Epithelial cell of esophagus (primary cell): ENCODE results near the gene KLHDC2.
"Not testable (repeated sequence)": the region's sequence is repeated elsewhere in the genome, so short reads cannot be mapped to it uniquely, and the experiment has no call there.

Experiments used
- DNase-seq: peaks from one replicate; pipeline ENCODE4 v3.0.0; 2010; ENCODE audit warnings: low read depth
- H3K4me3 ChIP-seq: 2 replicates; pipeline ENCODE4 v1.5.1; 2011; ENCODE audit warnings: mild to moderate bottlenecking, low read length, control low read depth
- CTCF ChIP-seq: IDR thresholded peaks from 2 replicates; pipeline ENCODE4 v1.5.1; 2011; ENCODE audit warnings: low read depth, mild to moderate bottlenecking, low read length, control low read depth, inconsistent platforms; ENCODE audit not compliant: insufficient read depth; ENCODE audit errors: missing control alignments

Gene KLHDC2

GRCh38 chr14:49767571-49768300 lies at the start of gene KLHDC2:
Gene KLHDC2, plus strand, starts transcription at chr14:49768153. Its CDS starts 316 bp downstream, at chr14:49768469.
- DNase-seq: peak; percentile 93
- TF ChIP-seq CTCF: no peak
- H3K4me3 ChIP-seq: peak within 1 kb of the TSS; percentile 80

- TF ChIP-seq CTCF: no peak
- no peak overlapping the region for H3K4me3 ChIP-seq
- DNase-seq: no peak
These were observed 47.2 kb upstream of the KLHDC2 start for GRCh38 chr14:49720744-49721143.

GRCh38 chr14:49721733-49722435 lies 46.1 kb upstream of the KLHDC2 start:
- not testable (repeated sequence) for DNase-seq, H3K4me3 ChIP-seq

GRCh38 chr14:49727171-49727570 lies 40.8 kb upstream of the KLHDC2 start:
- H3K4me3 ChIP-seq: no peak overlapping the region
- DNase-seq: no peak
- no peak for TF ChIP-seq CTCF

GRCh38 chr14:49732896-49733295 lies 35.1 kb upstream of the KLHDC2 start:
- H3K4me3 ChIP-seq: no peak overlapping the region
- no peak for DNase-seq
- TF ChIP-seq CTCF: no peak

- no peak for TF ChIP-seq CTCF
- H3K4me3 ChIP-seq: no peak overlapping the region
- no peak for DNase-seq
These were observed 34.1 kb upstream of the KLHDC2 start for GRCh38 chr14:49733836-49734235.

- not testable (repeated sequence) for DNase-seq, H3K4me3 ChIP-seq
These were observed 32.3 kb upstream of the KLHDC2 start for GRCh38 chr14:49735669-49736068.

GRCh38 chr14:49745191-49745590 lies 22.8 kb upstream of the KLHDC2 start:
- H3K4me3 ChIP-seq: no peak overlapping the region
- DNase-seq: no peak
- no peak for TF ChIP-seq CTCF

- H3K4me3 ChIP-seq, DNase-seq: not testable (repeated sequence)
These were observed 21.5 kb upstream of the KLHDC2 start for GRCh38 chr14:49746476-49746875.
